Lung (tissue), 12 donors: ENCODE data around the gene TTR. TPM values are rescaled to one million over a fixed set of nuclear protein-coding genes. Genes with fewer than 3 reads are reported as not detected.

ENCODE experiments used
- ATAC-seq: fragments of 200-7000 bp; cut with Tn5 transposase; one replicate; pipeline ENCODE4 v1.9.1; 2020; ENCODE audit warnings: moderate number of reproducible peaks; ENCODE audit not compliant: insufficient read depth, low FRiP score
- DNase-seq, 3 donors: peaks; one replicate each; pipeline ENCODE4 v3.0.0-alpha.2; 2013 to 2017
- H3K27ac ChIP-seq, 2 donors: one replicate each; pipeline ENCODE4 v1.5.1; 2013; ENCODE audit warnings: mild to moderate bottlenecking in 2 of 2, moderate library complexity in 2 of 2, control low read depth in 1 of 2, inconsistent platforms in 1 of 2, low read depth in 1 of 2, low read length in 1 of 2
- H3K27me3 ChIP-seq, 3 donors: one replicate each; pipeline ENCODE4 v1.5.1; 2013; ENCODE audit warnings: low read length in 2 of 3; ENCODE audit not compliant: control insufficient read depth in 3 of 3, insufficient read depth in 3 of 3
- H3K36me3 ChIP-seq, 4 donors: one replicate each; pipeline ENCODE4 v1.5.1; 2013; ENCODE audit warnings: low read length in 4 of 4, mild to moderate bottlenecking in 1 of 4, moderate library complexity in 1 of 4; ENCODE audit not compliant: control insufficient read depth in 4 of 4, insufficient read depth in 4 of 4
- H3K4me1 ChIP-seq, 5 donors: one replicate each; pipeline ENCODE4 v1.5.1; 2013; ENCODE audit warnings: low read length in 5 of 5, mild to moderate bottlenecking in 2 of 5, moderate library complexity in 1 of 5; ENCODE audit not compliant: control insufficient read depth in 5 of 5, insufficient read depth in 5 of 5
- H3K4me3 ChIP-seq: one replicate; pipeline ENCODE4 v1.5.1; 2013; ENCODE audit warnings: mild to moderate bottlenecking, control low read depth, moderate library complexity
- H3K9ac ChIP-seq, 2 donors: one replicate each; pipeline ENCODE4 v1.5.1; 2013; ENCODE audit warnings: low read length in 2 of 2, control low read depth in 1 of 2; ENCODE audit not compliant: insufficient read depth in 1 of 2
- H3K9me3 ChIP-seq, 4 donors: one replicate each; pipeline ENCODE4 v1.5.1; 2013; ENCODE audit warnings: low read length in 3 of 4, mild to moderate bottlenecking in 1 of 4, moderate library complexity in 1 of 4; ENCODE audit not compliant: control insufficient read depth in 4 of 4, insufficient read depth in 3 of 4
- CTCF ChIP-seq: IDR thresholded peaks from 2 replicates; pipeline ENCODE4 v1.5.1; 2012; ENCODE audit warnings: mild to moderate bottlenecking; ENCODE audit errors: control extremely low read depth, extremely low read depth
- WGBS, 2 donors: extraction: QIAGEN DNeasy Blood & Tissue Kit; methylation state at CpG; one replicate each; pipeline ENCODE4 v1.1.7; 2013; 5-methylcytosine and 5-hydroxymethylcytosine counted together
- polyA plus RNA-seq, 2 donors: library from polyadenylated mRNA; stranded (reverse); fragments of 200-250 nt; gene quantifications; one replicate each; pipeline ENCODE4 v1.2.1, GENCODE V29; 2013
- total RNA-seq, 2 donors: library from RNA; depleted of rRNA in 1 of 2; stranded (reverse); fragments of >200 nt in 1 of 2; gene quantifications; one replicate each; pipeline ENCODE4 v1.2.1, GENCODE V29; 2014 to 2021
- donor health status: control.
- donor health status: control.
- donor health status: Bipolar disorder and iron deficiency.
- donor health status: healthy.
- donor health status: DM: yes; HTN: yes; CAD: no.

Gene TTR
- total and polyA plus RNA-seq, 4 donors = 0.13 to 1.1 (median 0.70) TPM

DNA sequence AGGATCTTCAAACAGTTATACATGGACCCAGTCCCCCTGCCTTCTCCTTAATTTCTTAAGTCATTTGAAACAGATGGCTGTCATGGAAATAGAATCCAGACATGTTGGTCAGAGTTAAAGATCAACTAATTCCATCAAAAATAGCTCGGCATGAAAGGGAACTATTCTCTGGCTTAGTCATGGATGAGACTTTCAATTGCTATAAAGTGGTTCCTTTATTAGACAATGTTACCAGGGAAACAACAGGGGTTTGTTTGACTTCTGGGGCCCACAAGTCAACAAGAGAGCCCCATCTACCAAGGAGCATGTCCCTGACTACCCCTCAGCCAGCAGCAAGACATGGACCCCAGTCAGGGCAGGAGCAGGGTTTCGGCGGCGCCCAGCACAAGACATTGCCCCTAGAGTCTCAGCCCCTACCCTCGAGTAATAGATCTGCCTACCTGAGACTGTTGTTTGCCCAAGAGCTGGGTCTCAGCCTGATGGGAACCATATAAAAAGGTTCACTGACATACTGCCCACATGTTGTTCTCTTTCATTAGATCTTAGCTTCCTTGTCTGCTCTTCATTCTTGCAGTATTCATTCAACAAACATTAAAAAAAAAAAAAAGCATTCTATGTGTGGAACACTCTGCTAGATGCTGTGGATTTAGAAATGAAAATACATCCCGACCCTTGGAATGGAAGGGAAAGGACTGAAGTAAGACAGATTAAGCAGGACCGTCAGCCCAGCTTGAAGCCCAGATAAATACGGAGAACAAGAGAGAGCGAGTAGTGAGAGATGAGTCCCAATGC, 4.6 kb downstream of the TTR start:
- DNase-seq (no peak), ATAC-seq (no peak)
- no peaks in the 10 kb centered on the region for H3K36me3 ChIP-seq
- H3K27me3 ChIP-seq = peaks cover 0 to 2% (median 0%) of the 10 kb centered on the region in 3 donors
- peaks cover 0 to 2% (median 0%) of the 10 kb centered on the region in 4 donors for H3K9me3 ChIP-seq
- H3K4me1 ChIP-seq = peaks cover 0 to 4% (median 0%) of the 10 kb centered on the region in 5 donors
- no peak for TF ChIP-seq CTCF
- WGBS, 2 donors = 90 to 95% methylated on average over 9 of the region's 9 CpGs
- no peak overlapping the region for H3K27ac ChIP-seq
- H3K4me3 ChIP-seq = no peak overlapping the region
- no peak overlapping the region for H3K9ac ChIP-seq

DNA sequence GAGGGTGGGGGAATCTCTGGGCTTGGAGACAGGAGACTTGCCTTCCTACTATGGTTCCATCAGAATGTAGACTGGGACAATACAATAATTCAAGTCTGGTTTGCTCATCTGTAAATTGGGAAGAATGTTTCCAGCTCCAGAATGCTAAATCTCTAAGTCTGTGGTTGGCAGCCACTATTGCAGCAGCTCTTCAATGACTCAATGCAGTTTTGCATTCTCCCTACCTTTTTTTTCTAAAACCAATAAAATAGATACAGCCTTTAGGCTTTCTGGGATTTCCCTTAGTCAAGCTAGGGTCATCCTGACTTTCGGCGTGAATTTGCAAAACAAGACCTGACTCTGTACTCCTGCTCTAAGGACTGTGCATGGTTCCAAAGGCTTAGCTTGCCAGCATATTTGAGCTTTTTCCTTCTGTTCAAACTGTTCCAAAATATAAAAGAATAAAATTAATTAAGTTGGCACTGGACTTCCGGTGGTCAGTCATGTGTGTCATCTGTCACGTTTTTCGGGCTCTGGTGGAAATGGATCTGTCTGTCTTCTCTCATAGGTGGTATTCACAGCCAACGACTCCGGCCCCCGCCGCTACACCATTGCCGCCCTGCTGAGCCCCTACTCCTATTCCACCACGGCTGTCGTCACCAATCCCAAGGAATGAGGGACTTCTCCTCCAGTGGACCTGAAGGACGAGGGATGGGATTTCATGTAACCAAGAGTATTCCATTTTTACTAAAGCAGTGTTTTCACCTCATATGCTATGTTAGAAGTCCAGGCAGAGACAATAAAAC, 6.5 kb downstream of the TTR start:
- no peaks in the 10 kb centered on the region for H3K36me3 ChIP-seq
- H3K27ac ChIP-seq = no peak overlapping the region
- no peak overlapping the region for H3K9ac ChIP-seq
- DNase-seq = no peak
- peaks cover 0 to 2% (median 0%) of the 10 kb centered on the region in 3 donors for H3K27me3 ChIP-seq
- no peak overlapping the region for H3K4me3 ChIP-seq
- ATAC-seq = no peak
- peaks cover 0 to 2% (median 0%) of the 10 kb centered on the region in 4 donors for H3K9me3 ChIP-seq
- WGBS, 2 donors = 93 to 95% methylated on average over 13 of the region's 13 CpGs
- H3K4me1 ChIP-seq = no peaks in the 10 kb centered on the region
- no peak for TF ChIP-seq CTCF

- no peak for ATAC-seq
- Histone ChIP-seq H3K36me3 (no peaks in the 10 kb centered on the region), H3K4me1 (no peaks in the 10 kb centered on the region), H3K4me3 (no peak overlapping the region), H3K9ac (no peak overlapping the region), H3K9me3 (no peaks in the 10 kb centered on the region), H3K27ac (no peak overlapping the region), H3K27me3 (no peaks in the 10 kb centered on the region)
- DNase-seq = no peak
- no peak for TF ChIP-seq CTCF
Observed at GRCh38 chr18:31603315-31603714, 11.6 kb downstream of the TTR start.
